Endothelial cell of umbilical vein (primary cell): ENCODE data around the gene MAP4K4. TPM values are rescaled to one million over a fixed set of nuclear protein-coding genes. Genes with fewer than 3 reads are reported as not detected.

Source experiments
- BruUV-seq: library from RNA; stranded (reverse); fragments of 400-500 nt; replicated peaks from 2 replicates; lab custom pipeline; 2021; lab: Mats Ljungman, UMichigan
- CTCF ChIA-PET: fragments of 300-600, 350-600 bp; sonication (Branson Sonifier 250); formaldehyde crosslinking; loops from one replicate; lab custom pipeline; 2021; ENCODE audit warnings: antibody characterized with exemption, inconsistent platforms; lab: Charles Lee
- POLR2A ChIA-PET: fragments of 300-600, 350-600 bp; sonication (Branson Sonifier 250); formaldehyde crosslinking; loops from one replicate; lab custom pipeline; 2021; ENCODE audit warnings: antibody characterized with exemption, inconsistent platforms; lab: Charles Lee
- DNase-seq: peaks from one replicate; pipeline ENCODE4 v3.0.0-alpha.2; 2011; ENCODE audit warnings: low read depth, low spot score
- FAIRE-seq: peaks from 2 replicates; lab custom pipeline; 2011; peaks lifted over from hg19 to GRCh38; lab: Jason Lieb, UNC
- H2AFZ ChIP-seq: 2 replicates; pipeline ENCODE4 v1.6.0; 2012; ENCODE audit warnings: low read depth, low read length, control low read depth, inconsistent platforms
- H3K27ac ChIP-seq: 2 replicates; pipeline ENCODE4 v1.5.1; 2011; ENCODE audit warnings: low read depth, mild to moderate bottlenecking, control low read depth, low read length, moderate library complexity; ENCODE audit not compliant: insufficient read depth
- H3K27me3 ChIP-seq, 2 experiments: 2 replicates each; pipeline versions ENCODE4 v1.6.0 to v1.6.1; 2011; ENCODE audit warnings: low read length in 2 of 2, mixed read lengths in 1 of 2; ENCODE audit not compliant: control insufficient read depth in 2 of 2, insufficient read depth in 2 of 2
- H3K36me3 ChIP-seq, 2 experiments: 2 replicates in 1 of 2; 3 replicates in 1 of 2; pipeline ENCODE4 v1.5.1; 2011; ENCODE audit warnings: low read length in 2 of 2, mild to moderate bottlenecking in 1 of 2, moderate library complexity in 1 of 2; ENCODE audit not compliant: control insufficient read depth in 2 of 2, insufficient read depth in 2 of 2; ENCODE audit errors: extremely low read depth in 1 of 2
- H3K4me1 ChIP-seq: 3 replicates; pipeline ENCODE4 v1.5.1; 2011; ENCODE audit warnings: mild to moderate bottlenecking, low read length; ENCODE audit not compliant: control insufficient read depth, insufficient read depth; ENCODE audit errors: extremely low read depth
- H3K4me2 ChIP-seq: 2 replicates; pipeline ENCODE4 v1.6.1; 2011; ENCODE audit warnings: low read length, control low read depth, mixed read lengths; ENCODE audit not compliant: insufficient read depth
- H3K4me3 ChIP-seq, 3 experiments: fragments of 200-600 bp in 1 of 3; sonication (generic), shearing (Covaris generic) in 1 of 3; replicated peaks in 1 of 3; 2 replicates each; pipeline ENCODE4 v1.5.1; 2011 to 2016; ENCODE audit warnings: control low read depth in 3 of 3, low read length in 3 of 3, mild to moderate bottlenecking in 2 of 3, inconsistent platforms in 1 of 3, low read depth in 1 of 3, moderate library complexity in 1 of 3; ENCODE audit not compliant: insufficient read depth in 1 of 3
- H3K79me2 ChIP-seq: 2 replicates; pipeline ENCODE4 v1.6.0; 2012; ENCODE audit warnings: low read length, inconsistent platforms; ENCODE audit not compliant: control insufficient read depth, insufficient read depth
- H3K9ac ChIP-seq: replicated peaks from 2 replicates; pipeline ENCODE3; 2011; ENCODE audit warnings: low read length, control low read depth; ENCODE audit not compliant: insufficient read depth; ENCODE audit errors: extremely low read depth
- H3K9me1 ChIP-seq: replicated peaks from 3 replicates; pipeline ENCODE4 v1.6.0; 2011; ENCODE audit warnings: mild to moderate bottlenecking, low read length; ENCODE audit not compliant: control insufficient read depth, insufficient read depth; ENCODE audit errors: extremely low read depth
- H3K9me3 ChIP-seq: replicated peaks from 2 replicates; pipeline ENCODE4 v1.5.1; 2012; ENCODE audit warnings: low read length, inconsistent platforms; ENCODE audit not compliant: control insufficient read depth, insufficient read depth
- H4K20me1 ChIP-seq: replicated peaks from 2 replicates; pipeline ENCODE3; 2011; ENCODE audit warnings: mild to moderate bottlenecking, low read length; ENCODE audit not compliant: control insufficient read depth, insufficient read depth; ENCODE audit errors: extremely low read depth
- CTCF ChIP-seq, 2 donors: IDR thresholded peaks; 1 replicate in 1 of 2; 2 replicates in 1 of 2; pipeline ENCODE4 v1.5.1; 2011; ENCODE audit warnings: low read length in 2 of 2, mild to moderate bottlenecking in 2 of 2, moderate library complexity in 2 of 2, control low read depth in 1 of 2, inconsistent platforms in 1 of 2, low read depth in 1 of 2; ENCODE audit not compliant: insufficient read depth in 1 of 2; ENCODE audit errors: extremely low read depth in 1 of 2
- EZH2 ChIP-seq: IDR thresholded peaks from 2 replicates; pipeline ENCODE4 v1.6.1; 2012; ENCODE audit warnings: borderline replicate concordance, low read depth, mild to moderate bottlenecking, moderate library complexity, low read length, inconsistent platforms; ENCODE audit not compliant: severe bottlenecking
- FOS ChIP-seq: IDR thresholded peaks from 2 replicates; pipeline ENCODE4 v1.6.1; 2011; ENCODE audit warnings: mild to moderate bottlenecking, low read length, moderate library complexity, borderline replicate concordance; ENCODE audit not compliant: insufficient read depth
- GATA2 ChIP-seq: IDR thresholded peaks from 2 replicates; pipeline ENCODE4 v1.7.0; 2011; ENCODE audit warnings: low read depth, mild to moderate bottlenecking, moderate library complexity, mixed read lengths, low read length; ENCODE audit not compliant: insufficient read length, insufficient read depth
- JUN ChIP-seq: IDR thresholded peaks from 2 replicates; pipeline ENCODE4 v1.6.1; 2011; ENCODE audit warnings: borderline replicate concordance, low read depth; ENCODE audit not compliant: insufficient read length, insufficient read depth
- MAX ChIP-seq: IDR thresholded peaks from 2 replicates; pipeline ENCODE4 v1.6.1; 2011; ENCODE audit not compliant: insufficient read depth, insufficient read length
- POLR2A ChIP-seq: IDR thresholded peaks from 2 replicates; pipeline ENCODE4 v1.6.1; 2012; ENCODE audit warnings: low read depth, mild to moderate bottlenecking, control low read depth, low read length
- dilution Hi-C: fragments of 300-500 bp; cut with MboI; formaldehyde crosslinking; loops from one replicate; pipeline ENCODE4 v1.15.0; 2019; ENCODE audit warnings: low sequenced_read_pairs; ENCODE audit not compliant: extremely low pct_ligation_motif_present
- intact Hi-C: fragments of 100-400 bp; cut with micrococcal nuclease; formaldehyde crosslinking; loops from one replicate; pipeline ENCODE4 v1.10.0; 2022
- polyA plus RNA-seq, 4 experiments: library from polyadenylated mRNA; depleted of rRNA in 3 of 4; stranded (reverse) in 3 of 4; unstranded in 1 of 4; fragments of >200 nt; gene quantifications; 2 replicates each; pipeline versions ENCODE4 v1.2.1 to v1.2.3, GENCODE V29; 2011 to 2012; ENCODE audit warnings: missing spikeins in 1 of 4
- total RNA-seq: library from RNA; stranded (reverse); gene quantifications from 2 replicates; pipeline ENCODE4 v1.2.3, GENCODE V29; 2021

MAP4K4 gene
- total and polyA plus RNA-seq, 2 donors (not counting 3 experiments of a cell fraction or from before 2014, with no cell fraction given) = 79.4 to 269 TPM

DNA sequence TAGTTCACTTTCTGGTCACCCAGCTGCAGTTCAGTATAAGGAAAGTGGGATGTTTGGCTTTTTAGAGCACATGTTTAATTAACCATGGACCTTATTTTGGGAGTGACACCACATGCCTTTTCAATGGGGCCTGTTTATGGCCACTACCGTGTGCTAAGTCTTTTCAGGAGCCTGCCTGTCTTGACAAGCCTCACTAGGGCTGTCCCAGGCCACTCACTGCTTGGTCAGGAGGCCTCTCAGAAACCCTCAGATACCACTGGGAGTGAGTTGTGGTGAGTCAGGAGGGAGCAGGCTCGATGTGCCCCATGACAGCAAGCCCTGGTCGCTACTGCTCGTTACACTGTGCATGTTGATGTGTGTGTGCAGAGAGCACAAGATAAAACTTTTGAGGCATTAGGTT lies 123.0 kb downstream of the MAP4K4 start:
- DNase-seq (no peak), FAIRE-seq (no peak)
- H2AFZ ChIP-seq = no peak overlapping the region
- H3K4me2 ChIP-seq = no peak overlapping the region
- H3K36me3 ChIP-seq = no peaks in the 10 kb centered on the region
- H3K27ac ChIP-seq = no peak overlapping the region
- H3K9me3 ChIP-seq = no peaks in the 10 kb centered on the region
- TF ChIP-seq MAX = no peak
- no peak for TF ChIP-seq EZH2
- TF ChIP-seq GATA2 = no peak
- no peak for TF ChIP-seq POLR2A
- TF ChIP-seq CTCF (IDR thresholded peaks at IDR 0.05; ENCODE audit: extremely low read depth in 1 of 2, insufficient read depth in 1 of 2, low read depth in 1 of 2, low read length in 2 of 2) = no peak
- TF ChIP-seq JUN = no peak
- no peak for TF ChIP-seq FOS
- H3K79me2 ChIP-seq = peaks cover 99% of the 10 kb centered on the region
- no peaks in the 10 kb centered on the region for H3K27me3 ChIP-seq
- H3K4me3 ChIP-seq = no peak overlapping the region
- H4K20me1 ChIP-seq = peaks cover 25% of the 10 kb centered on the region
- no peak overlapping the region for H3K9ac ChIP-seq
- POLR2A ChIA-PET = no interaction called here
- dilution Hi-C loops = no loop called here
- CTCF ChIA-PET = no interaction called here
- BruUV-seq = no TSS peak
- peaks cover 56% of the 10 kb centered on the region for H3K4me1 ChIP-seq
- no peaks in the 10 kb centered on the region for H3K9me1 ChIP-seq
- intact Hi-C loops = no loop called here
